ENCODE results near the gene CSNK1A1.
A peak's percentile ranks its signal among the peaks of the same experiment; 100 is the strongest.
"Not testable (repeated sequence)": the region's sequence is repeated elsewhere in the genome, so short reads cannot be mapped to it uniquely, and the experiment has no call there.

Gene CSNK1A1

DNA sequence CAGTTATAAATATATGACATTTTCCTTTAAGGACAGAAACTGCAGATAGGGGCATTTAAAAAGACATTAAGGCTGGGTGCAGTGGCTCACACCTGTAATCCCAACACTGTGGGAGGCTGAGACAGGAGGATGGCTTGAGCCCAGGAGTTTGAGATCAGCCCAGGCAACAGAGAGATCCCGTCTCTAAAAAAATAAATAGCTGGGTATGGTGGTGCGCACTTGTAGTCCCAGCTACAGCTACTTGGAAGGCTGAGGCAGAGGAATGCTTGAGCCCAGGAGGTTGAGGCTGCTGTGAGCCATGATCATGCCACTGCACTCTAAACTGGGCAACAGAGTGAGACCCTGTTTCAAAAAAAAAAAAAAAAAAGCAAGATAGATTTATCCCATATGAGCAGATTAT lies 63.6 kb downstream of the CSNK1A1 start:
- DNase-seq = no peak

- DNase-seq = no peak
These were observed 64.3 kb downstream of the CSNK1A1 start for GRCh38 chr5:149486726-149487635.

DNA sequence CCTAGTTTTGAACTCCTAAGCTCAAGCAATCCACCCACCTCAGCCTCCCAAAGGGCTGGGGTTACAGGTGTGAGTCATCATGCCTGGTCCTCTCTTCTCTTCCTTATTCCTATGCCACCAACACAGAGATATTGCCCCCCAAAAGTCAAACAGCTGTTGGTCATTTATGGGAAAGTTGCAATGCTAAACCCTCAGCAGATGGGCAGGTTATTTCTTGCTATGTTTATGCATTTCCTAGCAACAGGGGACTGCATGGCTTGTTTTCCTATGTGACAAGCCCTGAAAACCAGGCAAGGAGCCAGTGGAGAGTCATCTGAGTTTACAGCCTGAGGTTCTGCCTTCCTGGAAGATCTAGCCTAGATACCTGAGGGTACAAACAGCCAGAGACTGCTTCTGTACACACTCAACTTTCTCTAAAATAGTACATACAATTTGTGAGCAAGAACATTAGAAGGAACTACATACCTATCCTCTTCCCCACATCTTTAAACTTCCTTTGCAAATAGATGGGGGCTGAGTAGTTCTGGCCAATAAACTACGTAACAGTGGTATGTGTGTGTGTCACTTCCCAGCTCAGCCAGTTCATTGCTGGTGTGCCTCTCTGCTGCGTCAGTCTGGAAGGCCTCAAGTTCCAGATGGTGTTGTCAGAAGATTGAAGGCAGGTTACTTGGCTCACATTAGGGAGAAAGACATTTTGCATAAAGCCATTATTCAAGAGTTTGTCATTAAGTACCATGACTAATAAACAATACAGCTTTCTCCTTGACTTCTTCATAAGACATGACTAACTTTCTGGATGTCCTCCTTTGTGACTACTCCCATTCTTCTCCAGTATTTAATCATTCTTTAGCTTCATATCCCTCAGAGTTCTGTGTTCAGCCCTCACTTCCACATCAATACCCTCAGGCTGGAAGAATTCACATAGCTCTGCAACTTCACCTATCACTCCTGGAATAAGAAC lies 65.3 kb downstream of the CSNK1A1 start:
- DNase-seq = peak; percentile 82

- DNase-seq = no peak
These were observed 69.8 kb downstream of the CSNK1A1 start for GRCh38 chr5:149481485-149481884.

GRCh38 chr5:149478761-149479160 lies 72.5 kb downstream of the CSNK1A1 start:
- no peak for DNase-seq

DNA sequence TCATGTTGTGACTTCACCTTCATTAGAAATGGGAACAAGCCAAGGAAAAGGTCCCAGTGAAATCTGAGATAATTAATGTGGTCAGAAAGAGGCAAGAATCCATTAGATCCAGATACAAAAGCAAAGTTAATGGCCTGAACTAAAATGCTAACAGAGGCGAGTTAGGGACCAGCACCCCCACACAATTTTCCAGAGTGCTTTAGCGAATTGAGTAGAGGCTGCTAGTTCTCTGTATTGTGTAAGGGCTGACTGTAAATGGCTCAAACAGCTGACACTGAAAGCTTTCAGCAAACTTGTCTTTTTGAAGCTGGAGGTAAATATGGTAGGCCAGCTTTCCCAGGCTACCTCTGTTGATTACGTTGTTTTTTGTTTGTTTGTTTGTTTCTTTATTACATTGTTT lies 75.5 kb downstream of the CSNK1A1 start:
- DNase-seq = no peak

DNA sequence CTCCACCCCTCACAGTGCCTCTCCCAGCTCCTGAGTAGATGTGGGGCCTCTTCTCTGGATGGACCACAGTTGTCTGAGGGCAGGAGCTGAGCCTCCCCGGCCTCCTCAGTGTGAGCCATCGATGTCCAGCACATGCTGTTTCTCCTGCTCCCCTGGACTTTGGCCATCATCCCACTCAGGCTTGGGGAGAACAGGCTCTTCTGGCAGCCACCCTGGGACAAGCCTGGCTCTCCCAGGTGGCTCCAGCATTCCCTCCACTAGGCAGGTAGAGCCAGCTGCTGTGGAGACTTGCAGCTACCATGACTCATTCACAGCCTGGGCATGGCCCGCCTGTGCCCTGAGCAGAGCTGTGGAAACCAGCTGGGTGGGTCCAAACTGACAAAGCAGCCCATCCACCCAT lies 77.0 kb downstream of the CSNK1A1 start:
- DNase-seq = no peak

GRCh38 chr5:149473441-149473840 lies 77.8 kb downstream of the CSNK1A1 start:
- DNase-seq = no peak

DNA sequence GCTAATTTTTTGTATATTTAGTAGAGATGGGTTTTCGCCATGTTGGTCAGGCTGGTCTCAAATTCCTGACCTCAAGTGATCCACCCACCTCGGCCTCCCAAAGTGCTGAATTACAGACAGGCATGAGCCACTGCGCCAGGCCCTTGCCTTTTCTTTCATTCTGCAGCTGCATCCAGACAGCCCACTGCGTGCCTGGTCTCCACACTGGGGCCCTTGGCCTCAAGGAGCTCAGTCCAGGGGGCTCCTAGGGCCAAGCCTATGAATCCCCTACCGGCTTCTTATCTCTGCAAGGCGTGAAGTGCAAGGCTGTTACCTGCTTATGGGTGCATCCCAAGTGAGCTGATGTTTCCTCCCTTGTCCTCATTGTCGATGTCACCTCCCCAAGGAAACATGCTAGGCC lies 78.8 kb downstream of the CSNK1A1 start:
- DNase-seq = no peak

DNA sequence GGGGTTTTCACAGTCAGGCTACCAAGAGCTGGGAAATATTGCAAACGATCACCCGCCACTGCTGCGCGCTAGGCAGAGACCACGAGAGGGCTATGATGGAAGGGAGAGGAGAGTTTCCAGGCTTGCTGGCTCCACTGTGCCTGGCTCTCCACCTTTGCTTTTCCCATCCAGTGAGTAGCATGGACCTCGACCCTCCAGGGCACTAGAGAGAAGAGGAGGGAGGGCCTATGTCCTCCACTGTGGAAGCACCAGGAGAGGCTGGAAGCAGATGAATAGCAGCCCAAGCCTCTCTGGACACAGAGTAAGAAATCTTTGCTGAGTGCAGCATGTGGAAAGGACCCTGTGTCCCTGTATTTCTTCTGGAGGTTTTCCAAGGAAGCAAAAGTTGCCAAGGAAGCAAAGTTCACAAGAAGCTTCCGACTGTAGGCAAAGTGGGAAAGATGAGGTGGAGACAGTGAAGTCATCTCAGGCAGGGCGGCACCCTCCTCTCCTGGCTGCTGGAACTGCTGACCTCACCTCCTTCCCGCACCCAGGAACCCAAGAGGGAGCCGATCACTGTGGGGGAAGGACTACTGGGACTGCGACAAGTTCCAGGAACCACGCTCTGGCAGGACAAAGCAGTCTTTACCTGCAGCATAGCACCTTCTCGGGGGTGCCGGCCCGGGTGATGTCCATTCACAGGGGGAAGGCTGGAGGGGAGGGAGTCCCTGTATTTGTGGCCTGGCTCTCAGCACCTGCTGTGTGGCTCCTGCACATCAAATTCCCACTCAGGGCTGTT lies 79.6 kb downstream of the CSNK1A1 start:
- DNase-seq = no peak

GRCh38 chr5:149470942-149471341 lies 80.3 kb downstream of the CSNK1A1 start:
- DNase-seq = no peak

DNA sequence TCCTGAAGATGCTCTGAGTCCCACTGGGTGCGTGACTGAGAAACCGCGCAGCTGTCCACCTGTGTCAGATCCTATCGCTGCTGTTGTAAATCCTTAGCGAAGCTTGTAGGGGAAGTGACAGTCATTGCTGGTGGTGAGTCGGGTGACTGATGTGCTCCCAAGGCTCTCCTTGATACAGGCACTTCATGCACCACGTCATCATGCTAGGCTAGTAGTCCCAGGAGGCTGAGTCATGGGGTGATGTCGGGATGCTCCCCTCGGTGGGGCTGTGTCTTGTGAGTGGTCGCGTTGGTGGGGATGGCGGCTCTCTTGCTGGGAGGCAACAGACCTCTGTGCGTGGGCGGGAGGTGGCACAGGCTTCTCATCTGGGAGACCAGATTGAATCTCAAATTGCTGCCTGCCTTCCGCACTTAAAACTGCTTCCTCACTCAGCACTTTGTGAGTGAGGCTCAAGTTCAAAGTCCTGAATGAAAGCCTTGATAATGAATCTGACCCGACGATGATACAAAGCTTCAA lies 84.7 kb downstream of the CSNK1A1 start:
- peak; percentile 61 for DNase-seq

- DNase-seq = no peak
These were observed 86.3 kb downstream of the CSNK1A1 start for GRCh38 chr5:149464796-149465489.

DNA sequence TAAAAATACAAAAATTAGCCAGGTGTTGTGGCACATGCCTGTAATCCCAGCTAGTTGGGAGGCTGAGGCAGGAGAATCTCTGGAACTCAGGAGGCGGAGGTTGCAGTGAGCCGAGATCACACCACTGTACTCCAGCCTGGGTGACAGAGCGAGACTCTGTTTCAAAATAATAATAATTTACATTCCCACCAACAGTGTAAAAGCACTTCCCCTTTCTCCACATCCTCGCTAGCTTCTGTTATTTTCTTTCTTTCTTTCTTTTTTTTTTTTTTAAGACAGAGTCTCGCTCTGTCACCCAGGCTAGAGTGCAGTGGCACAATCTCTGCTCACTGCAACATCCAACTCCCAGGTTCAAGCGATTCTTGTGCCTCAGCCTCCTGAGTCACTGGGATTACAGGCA lies 89.3 kb downstream of the CSNK1A1 start:
- DNase-seq = not testable (repeated sequence)

- DNase-seq = no peak
These were observed 91.3 kb downstream of the CSNK1A1 start for GRCh38 chr5:149459891-149460290.

GRCh38 chr5:149457393-149457763 lies 93.9 kb downstream of the CSNK1A1 start:
- DNase-seq = no peak

DNA sequence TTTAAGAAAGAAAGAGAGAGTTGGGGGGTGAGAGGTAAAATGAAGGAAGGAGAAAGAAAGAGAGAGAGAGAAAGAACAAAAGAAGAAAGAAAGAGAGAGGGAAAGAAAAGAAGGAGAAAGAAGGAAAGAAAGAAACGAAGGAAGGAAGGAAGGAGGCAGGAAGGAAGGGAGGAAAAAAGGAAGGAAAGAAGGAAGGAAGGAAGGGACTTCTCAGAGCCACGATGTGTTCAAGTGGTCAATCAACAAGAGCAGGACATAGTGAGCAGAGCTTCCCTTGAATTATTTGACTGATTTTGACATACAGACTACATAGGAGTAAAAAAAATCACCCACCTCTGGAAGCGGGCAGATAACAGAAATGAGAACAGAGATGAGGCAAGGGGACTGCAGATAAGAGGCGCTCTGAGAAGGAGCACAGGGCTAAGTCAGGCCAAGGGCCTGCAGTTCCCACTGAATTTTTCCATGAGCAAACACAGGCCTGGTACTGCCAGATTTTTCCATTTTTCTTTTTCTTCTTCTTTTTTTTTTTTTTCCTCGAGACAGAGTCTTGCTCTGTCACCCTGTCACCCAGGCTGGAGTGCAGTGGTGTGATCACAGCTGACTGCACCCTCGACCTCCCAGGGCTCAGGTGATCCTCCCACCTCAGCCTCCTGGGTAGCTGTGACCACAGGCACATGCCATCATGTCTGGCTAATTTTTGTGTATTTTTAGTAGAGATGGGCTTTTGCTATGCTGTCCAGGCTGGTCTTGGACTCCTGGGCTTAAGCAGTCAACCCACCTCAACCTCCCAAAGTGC lies 94.4 kb downstream of the CSNK1A1 start:
- no peak for DNase-seq

DNA sequence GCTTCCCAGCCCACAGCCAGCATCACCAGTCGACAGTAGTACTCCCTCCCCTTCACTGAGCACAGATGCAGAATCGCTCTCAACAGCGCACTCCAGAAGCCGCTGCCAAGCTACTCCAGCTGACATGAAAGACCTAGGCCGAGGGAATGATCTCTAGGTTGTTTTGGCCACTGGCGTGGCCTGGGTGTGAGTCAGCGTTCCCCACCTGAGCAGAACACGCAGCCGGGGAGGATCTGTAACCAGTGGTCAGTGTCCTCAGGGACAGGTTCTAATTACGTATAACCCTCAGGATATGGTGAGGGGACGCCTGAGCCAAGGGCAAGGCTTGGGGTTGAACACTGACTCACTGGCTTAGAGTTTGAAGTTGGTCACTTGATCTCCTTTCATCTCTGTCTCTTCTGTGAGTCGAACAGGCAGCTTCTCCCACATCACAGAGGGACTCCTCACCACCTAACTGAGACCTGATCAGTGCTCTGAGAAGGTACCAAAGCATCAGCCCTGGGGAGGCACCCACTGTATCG lies 95.3 kb downstream of the CSNK1A1 start:
- DNase-seq = peak; percentile 57

DNA sequence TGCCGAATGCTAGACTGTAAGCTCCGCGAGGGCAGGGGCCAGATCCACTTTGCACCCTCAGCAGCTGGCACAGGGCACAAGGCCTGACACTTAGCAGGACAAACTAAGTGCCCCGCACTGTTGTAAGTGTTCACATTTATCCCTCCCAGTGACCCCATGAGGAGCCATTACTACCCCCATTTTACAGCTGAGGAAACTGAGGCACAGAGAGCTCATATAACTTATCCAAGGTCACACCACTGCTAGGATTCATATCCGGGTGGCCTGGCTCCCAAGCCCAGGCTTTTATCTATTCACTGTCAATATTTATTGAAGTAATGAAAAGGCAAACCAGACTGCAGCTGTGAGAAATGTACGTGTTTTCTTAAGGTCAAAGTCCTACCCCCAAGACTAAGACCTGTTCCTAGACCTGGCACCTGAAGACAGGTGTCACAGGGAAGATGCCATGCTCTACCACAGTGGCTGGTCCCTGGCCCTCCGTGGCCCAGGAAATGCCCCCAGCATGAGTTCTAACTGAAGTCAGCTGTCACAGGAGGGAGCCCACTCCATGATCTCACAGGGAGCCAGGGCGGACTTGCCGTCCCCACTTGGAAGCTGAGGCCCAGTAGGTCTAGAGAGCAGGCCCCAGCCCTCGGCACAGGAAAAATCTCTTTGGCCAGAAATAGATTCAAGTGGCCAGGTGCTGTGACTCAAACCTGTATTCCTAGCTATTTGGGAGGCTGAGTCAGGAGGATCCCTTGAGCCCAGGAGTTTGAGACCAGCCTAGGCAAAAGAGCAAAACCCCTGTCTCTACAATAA lies 97.4 kb downstream of the CSNK1A1 start:
- DNase-seq = no peak
